Endothelial cell of umbilical vein (primary cell): ENCODE measurements around the gene INPP5A. TPM values are rescaled to one million over a fixed set of nuclear protein-coding genes. Genes with fewer than 3 reads are reported as not detected.

Experiments
- BruUV-seq: library from RNA; stranded (reverse); fragments of 400-500 nt; replicated peaks from 2 replicates; lab custom pipeline; 2021; lab: Mats Ljungman, UMichigan
- CTCF ChIA-PET: fragments of 300-600, 350-600 bp; sonication (Branson Sonifier 250); formaldehyde crosslinking; loops from one replicate; lab custom pipeline; 2021; ENCODE audit warnings: antibody characterized with exemption, inconsistent platforms; lab: Charles Lee
- POLR2A ChIA-PET: fragments of 300-600, 350-600 bp; sonication (Branson Sonifier 250); formaldehyde crosslinking; loops from one replicate; lab custom pipeline; 2021; ENCODE audit warnings: antibody characterized with exemption, inconsistent platforms; lab: Charles Lee
- DNase-seq: peaks from one replicate; pipeline ENCODE4 v3.0.0-alpha.2; 2011; ENCODE audit warnings: low read depth, low spot score
- FAIRE-seq: peaks from 2 replicates; lab custom pipeline; 2011; peaks lifted over from hg19 to GRCh38; lab: Jason Lieb, UNC
- H2AFZ ChIP-seq: 2 replicates; pipeline ENCODE4 v1.6.0; 2012; ENCODE audit warnings: low read depth, low read length, control low read depth, inconsistent platforms
- H3K27ac ChIP-seq: 2 replicates; pipeline ENCODE4 v1.5.1; 2011; ENCODE audit warnings: low read depth, mild to moderate bottlenecking, control low read depth, low read length, moderate library complexity; ENCODE audit not compliant: insufficient read depth
- H3K27me3 ChIP-seq, 2 experiments: 2 replicates each; pipeline versions ENCODE4 v1.6.0 to v1.6.1; 2011; ENCODE audit warnings: low read length in 2 of 2, mixed read lengths in 1 of 2; ENCODE audit not compliant: control insufficient read depth in 2 of 2, insufficient read depth in 2 of 2
- H3K36me3 ChIP-seq, 2 experiments: 2 replicates in 1 of 2; 3 replicates in 1 of 2; pipeline ENCODE4 v1.5.1; 2011; ENCODE audit warnings: low read length in 2 of 2, mild to moderate bottlenecking in 1 of 2, moderate library complexity in 1 of 2; ENCODE audit not compliant: control insufficient read depth in 2 of 2, insufficient read depth in 2 of 2; ENCODE audit errors: extremely low read depth in 1 of 2
- H3K4me1 ChIP-seq: 3 replicates; pipeline ENCODE4 v1.5.1; 2011; ENCODE audit warnings: mild to moderate bottlenecking, low read length; ENCODE audit not compliant: control insufficient read depth, insufficient read depth; ENCODE audit errors: extremely low read depth
- H3K4me2 ChIP-seq: 2 replicates; pipeline ENCODE4 v1.6.1; 2011; ENCODE audit warnings: low read length, control low read depth, mixed read lengths; ENCODE audit not compliant: insufficient read depth
- H3K4me3 ChIP-seq, 3 experiments: fragments of 200-600 bp in 1 of 3; sonication (generic), shearing (Covaris generic) in 1 of 3; replicated peaks in 1 of 3; 2 replicates each; pipeline ENCODE4 v1.5.1; 2011 to 2016; ENCODE audit warnings: control low read depth in 3 of 3, low read length in 3 of 3, mild to moderate bottlenecking in 2 of 3, inconsistent platforms in 1 of 3, low read depth in 1 of 3, moderate library complexity in 1 of 3; ENCODE audit not compliant: insufficient read depth in 1 of 3
- H3K79me2 ChIP-seq: 2 replicates; pipeline ENCODE4 v1.6.0; 2012; ENCODE audit warnings: low read length, inconsistent platforms; ENCODE audit not compliant: control insufficient read depth, insufficient read depth
- H3K9ac ChIP-seq: replicated peaks from 2 replicates; pipeline ENCODE3; 2011; ENCODE audit warnings: low read length, control low read depth; ENCODE audit not compliant: insufficient read depth; ENCODE audit errors: extremely low read depth
- H3K9me1 ChIP-seq: replicated peaks from 3 replicates; pipeline ENCODE4 v1.6.0; 2011; ENCODE audit warnings: mild to moderate bottlenecking, low read length; ENCODE audit not compliant: control insufficient read depth, insufficient read depth; ENCODE audit errors: extremely low read depth
- H3K9me3 ChIP-seq: replicated peaks from 2 replicates; pipeline ENCODE4 v1.5.1; 2012; ENCODE audit warnings: low read length, inconsistent platforms; ENCODE audit not compliant: control insufficient read depth, insufficient read depth
- H4K20me1 ChIP-seq: replicated peaks from 2 replicates; pipeline ENCODE3; 2011; ENCODE audit warnings: mild to moderate bottlenecking, low read length; ENCODE audit not compliant: control insufficient read depth, insufficient read depth; ENCODE audit errors: extremely low read depth
- CTCF ChIP-seq, 2 donors: IDR thresholded peaks; 1 replicate in 1 of 2; 2 replicates in 1 of 2; pipeline ENCODE4 v1.5.1; 2011; ENCODE audit warnings: low read length in 2 of 2, mild to moderate bottlenecking in 2 of 2, moderate library complexity in 2 of 2, control low read depth in 1 of 2, inconsistent platforms in 1 of 2, low read depth in 1 of 2; ENCODE audit not compliant: insufficient read depth in 1 of 2; ENCODE audit errors: extremely low read depth in 1 of 2
- EZH2 ChIP-seq: IDR thresholded peaks from 2 replicates; pipeline ENCODE4 v1.6.1; 2012; ENCODE audit warnings: borderline replicate concordance, low read depth, mild to moderate bottlenecking, moderate library complexity, low read length, inconsistent platforms; ENCODE audit not compliant: severe bottlenecking
- FOS ChIP-seq: IDR thresholded peaks from 2 replicates; pipeline ENCODE4 v1.6.1; 2011; ENCODE audit warnings: mild to moderate bottlenecking, low read length, moderate library complexity, borderline replicate concordance; ENCODE audit not compliant: insufficient read depth
- GATA2 ChIP-seq: IDR thresholded peaks from 2 replicates; pipeline ENCODE4 v1.7.0; 2011; ENCODE audit warnings: low read depth, mild to moderate bottlenecking, moderate library complexity, mixed read lengths, low read length; ENCODE audit not compliant: insufficient read length, insufficient read depth
- JUN ChIP-seq: IDR thresholded peaks from 2 replicates; pipeline ENCODE4 v1.6.1; 2011; ENCODE audit warnings: borderline replicate concordance, low read depth; ENCODE audit not compliant: insufficient read length, insufficient read depth
- MYC ChIP-seq: IDR thresholded peaks from one replicate; pipeline ENCODE4 v1.6.1; 2011; ENCODE audit warnings: mild to moderate bottlenecking, low read depth, low read length
- POLR2A ChIP-seq: IDR thresholded peaks from 2 replicates; pipeline ENCODE4 v1.6.1; 2012; ENCODE audit warnings: low read depth, mild to moderate bottlenecking, control low read depth, low read length
- POLR2AphosphoS5 ChIP-seq: IDR thresholded peaks from 2 replicates; pipeline ENCODE4 v1.6.1; 2012; ENCODE audit warnings: low read depth, mild to moderate bottlenecking, control low read depth, low read length, moderate library complexity; ENCODE audit not compliant: insufficient read depth
- dilution Hi-C: fragments of 300-500 bp; cut with MboI; formaldehyde crosslinking; loops from one replicate; pipeline ENCODE4 v1.15.0; 2019; ENCODE audit warnings: low sequenced_read_pairs; ENCODE audit not compliant: extremely low pct_ligation_motif_present
- intact Hi-C: fragments of 100-400 bp; cut with micrococcal nuclease; formaldehyde crosslinking; loops from one replicate; pipeline ENCODE4 v1.10.0; 2022
- polyA plus RNA-seq, 4 experiments: library from polyadenylated mRNA; depleted of rRNA in 3 of 4; stranded (reverse) in 3 of 4; unstranded in 1 of 4; fragments of >200 nt; gene quantifications; 2 replicates each; pipeline versions ENCODE4 v1.2.1 to v1.2.3, GENCODE V29; 2011 to 2012; ENCODE audit warnings: missing spikeins in 1 of 4
- total RNA-seq: library from RNA; stranded (reverse); gene quantifications from 2 replicates; pipeline ENCODE4 v1.2.3, GENCODE V29; 2021
- TF ChIP-seq, protein P1 (sequence below): IDR thresholded peaks from 2 replicates; pipeline ENCODE4 v1.6.1; 2011; ENCODE audit not compliant: insufficient read depth, insufficient read length

The INPP5A gene
- total and polyA plus RNA-seq, 2 donors (not counting 3 experiments of a cell fraction or from before 2014, with no cell fraction given), result 22.9 to 33.2 TPM

DNA sequence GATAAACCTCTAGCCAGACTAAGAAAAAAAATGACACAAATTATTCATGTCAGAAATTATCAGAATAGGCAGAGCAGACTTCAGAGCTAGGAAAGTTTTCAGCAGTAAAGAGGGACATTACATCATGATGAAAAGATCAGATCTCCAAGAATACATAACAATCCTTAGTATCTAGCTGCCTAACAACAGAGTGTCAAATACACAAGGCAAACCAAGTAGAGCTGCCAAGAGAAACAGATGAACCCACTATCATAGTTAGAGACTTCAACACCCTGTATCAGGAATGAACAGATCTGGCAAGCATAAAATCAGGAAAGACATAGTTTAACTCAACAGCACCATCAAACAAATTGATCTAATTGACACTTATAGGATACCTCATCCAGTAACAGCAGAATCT lies 156.1 kb downstream of the INPP5A start:
- H3K27ac ChIP-seq, result no peak overlapping the region
- BruUV-seq, result no TSS peak
- no peaks in the 10 kb centered on the region for H3K9me3 ChIP-seq
- no peak overlapping the region for H2AFZ ChIP-seq
- no peaks in the 10 kb centered on the region for H3K36me3 ChIP-seq
- no peak overlapping the region for H3K4me3 ChIP-seq
- intact Hi-C loops (no loop called here), dilution Hi-C loops (no loop called here)
- no peaks in the 10 kb centered on the region for H3K27me3 ChIP-seq
- no peaks in the 10 kb centered on the region for H4K20me1 ChIP-seq
- no peaks in the 10 kb centered on the region for H3K4me1 ChIP-seq
- ChIA-PET CTCF (interaction anchor here (1.0 to 1.5 kb wide), 3 partner anchors 10 to 38 kb away, joined by 3 to 6 read pairs (median 4); no protein-coding TSS in a partner anchor), POLR2A (no interaction called here)
- FAIRE-seq, result no peak
- no peak overlapping the region for H3K4me2 ChIP-seq
- H3K9ac ChIP-seq, result no peak overlapping the region
- H3K9me1 ChIP-seq, result no peaks in the 10 kb centered on the region
- H3K79me2 ChIP-seq, result no peaks in the 10 kb centered on the region
- no peak for DNase-seq
- no peak for TF ChIP-seq EZH2
- TF ChIP-seq POLR2A, result no peak
- TF ChIP-seq GATA2, result no peak
- TF ChIP-seq FOS, result no peak
- TF ChIP-seq POLR2AphosphoS5, result no peak

DNA sequence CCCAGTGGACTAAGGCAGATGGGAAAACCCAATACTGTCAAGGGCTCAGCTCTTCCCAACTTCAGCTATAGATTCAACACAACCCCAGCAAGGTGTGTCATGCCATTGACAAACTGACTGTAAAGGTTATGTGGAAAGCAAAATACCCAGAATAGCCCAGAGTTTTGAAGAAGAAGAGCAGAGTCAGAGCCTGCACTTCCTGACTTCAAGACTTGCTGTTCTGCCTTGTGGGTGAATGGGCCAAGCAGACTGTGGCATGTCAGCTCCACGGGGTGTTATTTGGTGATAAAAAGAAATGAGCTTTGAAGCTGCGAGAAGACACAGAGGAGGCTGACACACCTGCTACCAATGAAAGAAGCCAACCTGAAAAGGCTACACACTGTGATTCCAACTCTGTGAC lies 158.6 kb downstream of the INPP5A start:
- Histone ChIP-seq H3K79me2 (no peaks in the 10 kb centered on the region), H3K4me2 (no peak overlapping the region), H2AFZ (no peak overlapping the region), H4K20me1 (no peaks in the 10 kb centered on the region), H3K9me1 (no peaks in the 10 kb centered on the region), H3K4me1 (no peaks in the 10 kb centered on the region), H3K9ac (no peak overlapping the region), H3K36me3 (no peaks in the 10 kb centered on the region), H3K27me3 (no peaks in the 10 kb centered on the region), H3K27ac (no peak overlapping the region), H3K4me3 (no peak overlapping the region), H3K9me3 (no peaks in the 10 kb centered on the region)
- ChIA-PET CTCF (no interaction called here), POLR2A (no interaction called here)
- intact Hi-C loops (no loop called here), dilution Hi-C loops (no loop called here)
- BruUV-seq, result no TSS peak
- DNase-seq (no peak), FAIRE-seq (no peak)
- TF ChIP-seq POLR2AphosphoS5 (no peak), GATA2 (no peak), MYC (no peak), JUN (no peak), EZH2 (no peak), CTCF (IDR thresholded peaks at IDR 0.05; ENCODE audit: extremely low read depth in 1 of 2, insufficient read depth in 1 of 2, low read depth in 1 of 2, low read length in 2 of 2) (no peak), FOS (no peak), POLR2A (no peak)
- TF ChIP-seq, protein P1, sequence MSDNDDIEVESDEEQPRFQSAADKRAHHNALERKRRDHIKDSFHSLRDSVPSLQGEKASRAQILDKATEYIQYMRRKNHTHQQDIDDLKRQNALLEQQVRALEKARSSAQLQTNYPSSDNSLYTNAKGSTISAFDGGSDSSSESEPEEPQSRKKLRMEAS, result no peak
